HepG2 (cell line): ENCODE measurements around the gene ABCC1. TPM values are rescaled to one million over a fixed set of nuclear protein-coding genes. Genes with fewer than 3 reads are reported as not detected.

ENCODE experiments used
- ATAC-seq: fragments of 200-7000 bp; cut with Tn5 transposase; 3 replicates; pipeline ENCODE4 v1.9.1; 2020; ENCODE audit warnings: mild to moderate bottlenecking, moderate library complexity
- BruUV-seq: library from RNA; stranded (reverse); fragments of 400-500 nt; replicated peaks from 2 replicates; lab custom pipeline; 2021; lab: Mats Ljungman, UMichigan
- CTCF ChIA-PET: fragments of 300-600 bp; formaldehyde crosslinking; extraction: SDS; loops from one replicate; lab custom pipeline; 2021; ENCODE audit warnings: low total read pairs, inconsistent platforms, low intra/inter-chr PET ratio; lab: Yijun Ruan, JAX
- POLR2A ChIA-PET: fragments of 350-600 bp; sonication (Branson Sonifier 250); formaldehyde crosslinking; loops from one replicate; lab custom pipeline; 2020; ENCODE audit warnings: antibody characterized with exemption, inconsistent platforms; lab: Yijun Ruan, JAX
- DNase-seq: peaks from one replicate; pipeline ENCODE4 v3.0.0-alpha.2; 2015; ENCODE audit warnings: low spot score
- FAIRE-seq: peaks from 3 replicates; lab custom pipeline; 2011; peaks lifted over from hg19 to GRCh38; lab: Jason Lieb, UNC
- H2AFZ ChIP-seq: one replicate; pipeline ENCODE4 v1.6.1; 2011; ENCODE audit warnings: low read length, inconsistent platforms
- H3K27ac ChIP-seq: fragments of 300-600 bp; 3 replicates; pipeline ENCODE4 v1.8.0; 2011; ENCODE audit warnings: mixed run types, mild to moderate bottlenecking, mixed read lengths, low read length, inconsistent platforms; ENCODE audit not compliant: insufficient read depth; ENCODE audit errors: extremely low read length
- H3K27me3 ChIP-seq, 2 experiments: fragments of 200-600 bp in 1 of 2; 2 replicates in 1 of 2; 3 replicates in 1 of 2; pipeline versions ENCODE4 v1.6.0 to v1.8.0; 2011; ENCODE audit warnings: low read length in 2 of 2, mild to moderate bottlenecking in 2 of 2, moderate library complexity in 2 of 2, inconsistent platforms in 1 of 2; ENCODE audit not compliant: insufficient read depth in 2 of 2, control insufficient read depth in 1 of 2
- H3K36me3 ChIP-seq, 2 experiments: fragments of 200-600 bp in 1 of 2; replicated peaks in 1 of 2; 2 replicates in 1 of 2; 3 replicates in 1 of 2; pipeline versions ENCODE4 v1.5.1 to v1.8.0; 2011; ENCODE audit warnings: low read length in 2 of 2, inconsistent platforms in 1 of 2; ENCODE audit not compliant: insufficient read depth in 2 of 2, control insufficient read depth in 1 of 2
- H3K4me1 ChIP-seq: 2 replicates; pipeline ENCODE4 v1.5.1; 2012; ENCODE audit warnings: low read length, inconsistent platforms; ENCODE audit not compliant: insufficient read depth
- H3K4me2 ChIP-seq: 2 replicates; pipeline ENCODE4 v1.6.0; 2011; ENCODE audit warnings: low read depth, low read length, inconsistent platforms
- H3K4me3 ChIP-seq, 3 experiments: fragments of 200-600 bp in 1 of 3; sonication (generic), shearing (Covaris generic) in 1 of 3; replicated peaks in 1 of 3; 2 replicates each; pipeline ENCODE4 v1.5.1; 2011 to 2016; ENCODE audit warnings: low read length in 3 of 3, inconsistent platforms in 2 of 3, low read depth in 2 of 3, mild to moderate bottlenecking in 2 of 3, control low read depth in 1 of 3, mixed read lengths in 1 of 3; ENCODE audit not compliant: insufficient read depth in 1 of 3
- H3K79me2 ChIP-seq: one replicate; pipeline ENCODE4 v1.6.1; 2011; ENCODE audit warnings: low read length, inconsistent platforms; ENCODE audit not compliant: insufficient read depth
- H3K9ac ChIP-seq: 2 replicates; pipeline ENCODE4 v1.6.0; 2011; ENCODE audit warnings: mild to moderate bottlenecking, low read depth, low read length, inconsistent platforms; ENCODE audit not compliant: insufficient read depth
- H3K9me3 ChIP-seq: 2 replicates; pipeline ENCODE4 v1.5.1; 2012; ENCODE audit warnings: mild to moderate bottlenecking, low read length
- H4K20me1 ChIP-seq: 2 replicates; pipeline ENCODE4 v1.6.0; 2011; ENCODE audit warnings: inconsistent platforms, mild to moderate bottlenecking, low read length, moderate library complexity; ENCODE audit not compliant: insufficient read depth
- CEBPG ChIP-seq: IDR thresholded peaks from 2 replicates; pipeline ENCODE4 v1.6.1; 2016
- CREB1 ChIP-seq, 2 experiments: fragments of 450-650 bp in 1 of 2; IDR thresholded peaks; 2 replicates each; pipeline ENCODE4 v1.6.1; 2016 to 2017; ENCODE audit warnings: control low read depth in 1 of 2, mild to moderate bottlenecking in 1 of 2, missing compliant biosample characterization in 1 of 2, missing genetic modification characterization in 1 of 2
- IKZF1 ChIP-seq: fragments of 450-650 bp; IDR thresholded peaks from 2 replicates; pipeline ENCODE4 v1.7.1; 2016
- KDM3A ChIP-seq: IDR thresholded peaks from 2 replicates; pipeline ENCODE4 v1.6.1; 2018; ENCODE audit warnings: low read depth, missing compliant biosample characterization
- MTF1 ChIP-seq: sonication (generic); formaldehyde crosslinking; IDR thresholded peaks from 2 replicates; pipeline ENCODE4 v1.5.0; 2020; ENCODE audit warnings: missing genetic modification reagents
- MXD4 ChIP-seq: IDR thresholded peaks from 2 replicates; pipeline ENCODE4 v1.6.1; 2016; ENCODE audit warnings: mild to moderate bottlenecking, missing biosample characterization, missing genetic modification reagents
- NFIB ChIP-seq: sonication (generic); formaldehyde crosslinking; IDR thresholded peaks from 2 replicates; pipeline ENCODE4 v1.9.0; 2021; ENCODE audit warnings: missing genetic modification reagents, mild to moderate bottlenecking, borderline replicate concordance
- POGZ ChIP-seq: sonication (generic); formaldehyde crosslinking; IDR thresholded peaks from 2 replicates; pipeline ENCODE4 v1.4.0; 2020; ENCODE audit warnings: mild to moderate bottlenecking, missing genetic modification reagents
- RAD21 ChIP-seq: fragments of 450-650 bp; formaldehyde crosslinking; IDR thresholded peaks from 2 replicates; pipeline ENCODE4 v1.5.0; 2020; ENCODE audit warnings: mild to moderate bottlenecking
- SIX1 ChIP-seq: sonication (generic); formaldehyde crosslinking; IDR thresholded peaks from 2 replicates; pipeline ENCODE4 v1.4.0; 2020; ENCODE audit warnings: missing genetic modification reagents, borderline replicate concordance
- TARDBP ChIP-seq: sonication (generic); formaldehyde crosslinking; IDR thresholded peaks from 2 replicates; pipeline ENCODE4 v1.8.0; 2022; ENCODE audit warnings: mild to moderate bottlenecking, missing genetic modification reagents
- TCF12 ChIP-seq, 2 experiments: fragments of 450-650 bp in 1 of 2; sonication (generic) in 1 of 2; formaldehyde crosslinking in 1 of 2; IDR thresholded peaks; 2 replicates each; pipeline versions ENCODE4 v1.6.1 to v1.8.0; 2017 to 2022; ENCODE audit warnings: antibody characterized with exemption in 1 of 2, mild to moderate bottlenecking in 1 of 2, missing genetic modification reagents in 1 of 2, moderate library complexity in 1 of 2
- ZFP90 ChIP-seq: sonication (generic); formaldehyde crosslinking; IDR thresholded peaks from 2 replicates; pipeline ENCODE4 v1.8.0; 2022; ENCODE audit warnings: missing genetic modification reagents, mild to moderate bottlenecking, inconsistent platforms, borderline replicate concordance
- ZNF136 ChIP-seq: sonication (generic); formaldehyde crosslinking; IDR thresholded peaks from 2 replicates; pipeline ENCODE4 v1.8.1; 2022; ENCODE audit warnings: low read depth, mild to moderate bottlenecking, moderate library complexity, missing genetic modification reagents
- ZNF263 ChIP-seq: sonication (generic); formaldehyde crosslinking; IDR thresholded peaks from 2 replicates; pipeline ENCODE4 v1.4.0; 2020; ENCODE audit warnings: missing genetic modification reagents
- ZNF264 ChIP-seq: sonication (generic); formaldehyde crosslinking; IDR thresholded peaks from 2 replicates; pipeline ENCODE4 v1.4.0; 2020; ENCODE audit warnings: missing genetic modification reagents
- ZNF335 ChIP-seq: sonication (generic); formaldehyde crosslinking; IDR thresholded peaks from 2 replicates; pipeline ENCODE4 v1.4.0; 2020; ENCODE audit warnings: missing genetic modification reagents
- ZNF367 ChIP-seq: sonication (generic); formaldehyde crosslinking; IDR thresholded peaks from 2 replicates; pipeline ENCODE4 v1.4.0; 2020; ENCODE audit warnings: missing genetic modification reagents, borderline replicate concordance
- ZNF570 ChIP-seq: sonication (generic); formaldehyde crosslinking; IDR thresholded peaks from 2 replicates; pipeline ENCODE4 v1.4.0; 2020; ENCODE audit warnings: mild to moderate bottlenecking, missing genetic modification reagents, borderline replicate concordance
- WGBS: methylation state at CpG from one replicate; pipeline ENCODE4 v1.1.6; 2017; ENCODE audit warnings: low lambda C conversion rate; 5-methylcytosine and 5-hydroxymethylcytosine counted together
- in situ Hi-C: cut with HindIII; loops from 2 replicates; pipeline ENCODE4 v1.10.0; 2017; ENCODE audit warnings: low pct_unique_long_range_greater_than_20kb; ENCODE audit not compliant: extremely low pct_ligation_motif_present
- intact Hi-C: fragments of 100-400 bp; cut with micrococcal nuclease; formaldehyde crosslinking; loops from one replicate; pipeline ENCODE4 v1.10.0; 2022; ENCODE audit not compliant: unreplicated experiment
- polyA plus RNA-seq, 8 experiments: library from polyadenylated mRNA; depleted of rRNA in 3 of 8; stranded (reverse) in 7 of 8; unstranded in 1 of 8; fragments of >200 nt; fragmentation: Illumina TruSeq in 4 of 8; extraction: Trizol in 4 of 8; gene quantifications; 2 replicates each; pipeline versions ENCODE4 v1.2.1 to v1.2.3, GENCODE V29; 2011 to 2016; ENCODE audit warnings: low read depth in 4 of 8, missing spikeins in 1 of 8, mixed read lengths in 1 of 8; ENCODE audit not compliant: insufficient read depth in 1 of 8
- total RNA-seq, 5 experiments: library from RNA; depleted of rRNA; stranded (reverse); fragments of >200 nt; fragmentation: Illumina TruSeq; extraction: Trizol; gene quantifications; 2 replicates each; pipeline ENCODE4 v1.2.3, GENCODE V29; 2016; ENCODE audit warnings: low read depth in 1 of 5

The ABCC1 gene
- total and polyA plus RNA-seq, 2 of the 13 experiments (the other 11 are each of a cell fraction or from before 2014, with no cell fraction given) = 13.0 to 30.6 TPM

- TF ChIP-seq NFIB (CRISPR knock-in tag) = no peak
- TF ChIP-seq ZNF263 (CRISPR knock-in tag) = peak; percentile 88
- no peak for TF ChIP-seq ZNF264 (CRISPR knock-in tag)
- no peak for TF ChIP-seq ZNF570 (CRISPR knock-in tag)
- no peak for TF ChIP-seq MTF1 (CRISPR knock-in tag)
These were observed 20.8 kb downstream of the ABCC1 start (continued) for GRCh38 chr16:15970202-15970601.

GRCh38 chr16:15970743-15971439, 21.5 kb downstream of the ABCC1 start:
- in situ Hi-C loops = no loop called here
- Histone ChIP-seq H4K20me1 (peaks cover 25% of the 10 kb centered on the region; the same call in 1 of the 2 replicates), H3K4me1 (peaks cover 22% of the 10 kb centered on the region), H3K4me3 (no peak overlapping the region), H3K9ac (no peak overlapping the region), H3K36me3 (peaks cover 3 to 7% of the 10 kb centered on the region in 2 experiments; a peak in 4 of 5 replicates), H3K79me2 (peaks cover 73% of the 10 kb centered on the region), H2AFZ (no peak overlapping the region), H3K27ac (no peak overlapping the region)
- FAIRE-seq (no peak), DNase-seq (no peak)
- 97% methylated on average over 7 of the region's 7 CpGs for WGBS
- POLR2A ChIA-PET = no interaction called here
- no peak for TF ChIP-seq TCF12 (IDR thresholded peaks at IDR 0.05)
- no peak for TF ChIP-seq TCF12 (CRISPR knock-in tag; IDR thresholded peaks at IDR 0.05)
- no peak for TF ChIP-seq ZFP90 (CRISPR knock-in tag)
- TF ChIP-seq KDM3A (CRISPR knock-in tag) = no peak
- TF ChIP-seq ZNF367 (CRISPR knock-in tag) = no peak
- TF ChIP-seq SIX1 = no peak
- TF ChIP-seq MXD4 = no peak
- TF ChIP-seq ZNF335 (CRISPR knock-in tag) = no peak
- TF ChIP-seq ZNF136 (CRISPR knock-in tag) = no peak
- TF ChIP-seq TARDBP (CRISPR knock-in tag) = no peak
- no peak for TF ChIP-seq CEBPG (CRISPR knock-in tag)
- TF ChIP-seq IKZF1 = no peak
- no peak for TF ChIP-seq CREB1 (IDR thresholded peaks at IDR 0.05)
- no peak for TF ChIP-seq CREB1 (CRISPR knock-in tag; IDR thresholded peaks at IDR 0.05)
- no peak for TF ChIP-seq RAD21
- TF ChIP-seq POGZ (CRISPR knock-in tag) = no peak
- TF ChIP-seq, all 625 proteins: peak for 0
- Histone ChIP-seq H3K4me2 (no peak overlapping the region), H3K27me3 (no peaks in the 10 kb centered on the region), H3K9me3 (0 out of 2 replicates have a peak, but pooled peaks cover 5% of the 10 kb centered on the region)
- ATAC-seq = no peak
- BruUV-seq = no TSS peak
- intact Hi-C loops = no loop called here
- CTCF ChIA-PET = no interaction called here
